ENCODE data around the gene AXIN2. TPM values are rescaled to one million over a fixed set of nuclear protein-coding genes. Genes with fewer than 3 reads are reported as not detected.
"Not testable (repeated sequence)": the region's sequence is repeated elsewhere in the genome, so short reads cannot be mapped to it uniquely, and the experiment has no call there.

The AXIN2 gene
- total RNA-seq, 1 experiment from 2014 or later, result 2.6 TPM

- no peaks in the 10 kb centered on the region for H3K9me3 ChIP-seq
- H3K36me3 ChIP-seq, result no peaks in the 10 kb centered on the region
- H3K4me3 ChIP-seq, result no peak overlapping the region
- H3K27me3 ChIP-seq, result no peaks in the 10 kb centered on the region
- no peak for DNase-seq
These were observed 72.8 kb downstream of the AXIN2 start for GRCh38 chr17:65488665-65489064.

- no peaks in the 10 kb centered on the region for H3K36me3 ChIP-seq
- no peak for DNase-seq
- H3K27me3 ChIP-seq, result no peaks in the 10 kb centered on the region
- no peak overlapping the region for H3K4me3 ChIP-seq
- H3K9me3 ChIP-seq, result no peaks in the 10 kb centered on the region
These were observed 73.5 kb downstream of the AXIN2 start for GRCh38 chr17:65487990-65488389.

DNA sequence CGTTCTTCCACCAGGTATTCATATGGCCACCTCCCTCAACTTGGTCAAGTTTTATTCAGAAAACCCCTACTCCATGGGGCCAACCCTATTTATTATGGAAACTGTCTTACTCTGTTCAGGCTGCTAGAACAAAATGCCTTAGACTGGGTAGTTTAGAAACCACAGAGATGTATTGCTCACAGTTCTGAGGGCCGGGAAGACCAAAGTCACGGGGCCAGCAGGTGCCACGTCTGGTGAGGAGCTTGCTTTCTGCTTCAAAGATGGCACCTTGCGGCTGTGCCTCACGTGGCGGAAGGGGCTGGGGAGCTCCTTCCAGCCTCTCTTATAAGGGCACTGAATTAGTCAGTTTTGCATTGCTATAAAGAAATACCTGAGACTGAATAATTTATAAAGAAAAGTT is 74.3 kb downstream of the AXIN2 start:
- DNase-seq, result no peak
- Histone ChIP-seq H3K4me3 (no peak overlapping the region), H3K27me3 (no peaks in the 10 kb centered on the region)

DNA sequence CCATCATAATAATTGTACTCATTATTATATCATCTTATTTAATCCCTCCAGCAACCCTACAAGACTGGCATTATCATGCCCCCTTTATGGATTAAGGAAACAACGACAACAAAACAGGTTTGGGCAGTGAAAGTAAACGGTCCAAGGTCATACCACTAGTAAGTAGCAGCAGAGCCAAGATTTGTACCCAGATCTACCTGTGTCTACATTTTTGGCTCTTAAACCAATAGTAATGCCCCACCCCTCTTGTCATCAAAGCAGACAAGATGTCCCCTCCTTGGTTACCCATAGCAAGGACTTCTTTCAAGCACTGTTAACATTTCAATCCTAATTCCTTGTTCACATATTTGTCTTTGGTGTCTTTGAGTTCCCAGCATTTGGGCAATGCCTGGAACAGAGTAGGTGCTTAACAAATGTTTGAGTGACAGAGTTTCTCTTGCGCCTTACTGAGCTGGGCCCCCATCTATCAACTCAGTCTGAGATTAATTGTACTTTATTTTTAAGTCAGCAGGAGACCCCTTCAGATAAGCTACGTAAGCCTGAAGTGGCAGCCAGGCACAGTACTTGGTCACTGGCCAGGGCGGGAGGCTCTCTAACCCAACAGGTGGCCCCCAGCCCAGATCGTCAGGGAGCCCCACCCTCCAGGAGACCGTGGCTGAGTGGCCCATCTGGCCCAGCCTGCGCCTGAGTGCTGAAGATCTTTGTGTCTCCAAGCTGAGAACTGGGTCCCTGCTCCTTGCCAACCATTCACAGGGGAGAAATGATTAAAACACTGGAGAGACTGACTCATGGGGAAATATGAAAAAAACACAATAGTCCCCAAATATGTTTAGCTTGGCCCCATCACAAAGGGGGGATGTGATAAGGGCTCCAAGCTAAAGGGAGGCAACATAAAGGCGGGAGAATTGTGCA is 75.8 kb downstream of the AXIN2 start:
- H3K36me3 ChIP-seq, result no peaks in the 10 kb centered on the region
- H3K9me3 ChIP-seq, result no peaks in the 10 kb centered on the region
- no peak overlapping the region for H3K4me3 ChIP-seq
- DNase-seq, result peak; percentile 92
- no peaks in the 10 kb centered on the region for H3K27me3 ChIP-seq

More for the DNA sequence above, 74.3 kb downstream of the AXIN2 start:
- Histone ChIP-seq H3K9me3 (no peaks in the 10 kb centered on the region), H3K36me3 (no peaks in the 10 kb centered on the region)

GRCh38 chr17:65484405-65484804 is 77.0 kb downstream of the AXIN2 start:
- not testable (repeated sequence) for H3K36me3 ChIP-seq, H3K4me3 ChIP-seq, H3K27me3 ChIP-seq, H3K9me3 ChIP-seq, DNase-seq

GRCh38 chr17:65483438-65483837 is 78.0 kb downstream of the AXIN2 start:
- H3K27me3 ChIP-seq, result no peaks in the 10 kb centered on the region
- no peak for DNase-seq
- H3K4me3 ChIP-seq, result no peak overlapping the region
- no peaks in the 10 kb centered on the region for H3K36me3 ChIP-seq
- no peaks in the 10 kb centered on the region for H3K9me3 ChIP-seq

DNA sequence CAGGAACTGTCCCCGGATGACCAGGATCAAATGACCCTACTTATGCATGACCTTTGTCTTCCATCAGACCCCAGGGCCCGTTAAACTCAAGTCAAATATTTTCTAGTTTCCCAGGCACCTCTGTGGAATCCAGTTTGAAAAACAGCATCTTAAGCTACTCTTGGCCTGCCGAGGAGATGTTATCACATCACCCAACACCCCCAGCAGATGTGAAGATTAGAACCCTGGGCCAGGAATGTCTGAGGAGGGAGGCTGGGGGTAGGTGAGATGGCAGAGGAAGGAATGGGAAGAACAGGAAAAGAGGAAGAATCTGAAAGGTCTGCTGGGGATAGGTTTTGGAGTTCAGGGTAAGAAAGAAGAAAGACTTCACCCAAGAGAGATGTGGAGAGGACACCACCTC is 79.2 kb downstream of the AXIN2 start:
- Histone ChIP-seq H3K36me3 (no peaks in the 10 kb centered on the region), H3K27me3 (no peaks in the 10 kb centered on the region), H3K4me3 (no peak overlapping the region), H3K9me3 (no peaks in the 10 kb centered on the region)
- DNase-seq, result no peak

GRCh38 chr17:65479282-65479681 is 82.2 kb downstream of the AXIN2 start:
- no peaks in the 10 kb centered on the region for H3K36me3 ChIP-seq
- no peak overlapping the region for H3K4me3 ChIP-seq
- no peaks in the 10 kb centered on the region for H3K9me3 ChIP-seq
- no peaks in the 10 kb centered on the region for H3K27me3 ChIP-seq
- no peak for DNase-seq

Data from MG63 (cell line).